GM12891 (cell line): Measurements from ENCODE around the gene AIF1L.

Experiments
- PAX5 ChIP-seq: IDR thresholded peaks from 2 replicates; pipeline ENCODE4 v1.6.1; 2011; ENCODE audit warnings: low read length, moderate library complexity, mild to moderate bottlenecking; ENCODE audit not compliant: insufficient read depth, severe bottlenecking
- POLR2A ChIP-seq: IDR thresholded peaks from 2 replicates; pipeline ENCODE4 v1.6.1; 2011; ENCODE audit warnings: low read depth, low read length, control low read depth
- POLR2AphosphoS5 ChIP-seq: IDR thresholded peaks from 2 replicates; pipeline ENCODE4 v1.6.1; 2011; ENCODE audit warnings: low read depth, low read length, control low read depth
- SPI1 ChIP-seq: IDR thresholded peaks from 2 replicates; pipeline ENCODE4 v1.6.1; 2011; ENCODE audit warnings: low read depth, low read length, control low read depth
- TAF1 ChIP-seq: IDR thresholded peaks from 2 replicates; pipeline ENCODE4 v1.6.1; 2011; ENCODE audit warnings: low read depth, low read length, control low read depth

GRCh38 chr9:131107760-131108159, 11.4 kb downstream of the AIF1L start:
- TF ChIP-seq POLR2A (no peak), TAF1 (no peak), POLR2AphosphoS5 (no peak), PAX5 (no peak), SPI1 (no peak)
